Heart right ventricle (tissue), 16 donors: ENCODE measurements around the gene RSPH3. TPM values are rescaled to one million over a fixed set of nuclear protein-coding genes. Genes with fewer than 3 reads are reported as not detected.
"Not testable (repeated sequence)": the region's sequence is repeated elsewhere in the genome, so short reads cannot be mapped to it uniquely, and the experiment has no call there.

Experiments used
- ATAC-seq, 8 donors: fragments of 200-7000 bp; cut with Tn5 transposase; one replicate each; pipeline ENCODE4 v1.9.1; 2020; ENCODE audit warnings: mild to moderate bottlenecking in 8 of 8, moderate library complexity in 8 of 8, moderate number of reproducible peaks in 1 of 8
- DNase-seq, 2 donors: peaks; one replicate each; pipeline ENCODE4 v3.0.0-alpha.2; 2020
- H3K27ac ChIP-seq, 10 donors: fragments of 200-600 bp; sonication (generic) in 2 of 10; one replicate each; pipeline versions ENCODE4 v1.5.0 to v1.8.0; 2020 to 2022; ENCODE audit warnings: mild to moderate bottlenecking in 3 of 10
- H3K27me3 ChIP-seq, 7 donors: fragments of 200-600 bp; one replicate each; pipeline ENCODE4 v1.8.0; 2021 to 2022; ENCODE audit warnings: mild to moderate bottlenecking in 2 of 7
- H3K36me3 ChIP-seq, 9 donors: fragments of 200-600 bp; sonication (generic) in 1 of 9; one replicate each; pipeline versions ENCODE4 v1.5.0 to v1.8.0; 2020 to 2022; ENCODE audit warnings: mild to moderate bottlenecking in 2 of 9
- H3K4me1 ChIP-seq, 9 donors: fragments of 200-600 bp; sonication (generic) in 1 of 9; one replicate each; pipeline versions ENCODE4 v1.5.0 to v1.8.0; 2020 to 2022; ENCODE audit warnings: mild to moderate bottlenecking in 4 of 9
- H3K4me3 ChIP-seq, 10 donors: fragments of 200-600 bp; sonication (generic) in 2 of 10; one replicate each; pipeline versions ENCODE4 v1.5.0 to v1.8.0; 2020 to 2022; ENCODE audit warnings: mild to moderate bottlenecking in 7 of 10, moderate library complexity in 2 of 10
- H3K9me3 ChIP-seq, 11 donors: fragments of 200-600 bp in 10 of 11; sonication (generic) in 2 of 11; one replicate each; pipeline versions ENCODE4 v1.5.0 to v1.8.0; 2013 to 2022; ENCODE audit warnings: mild to moderate bottlenecking in 2 of 11, control low read depth in 1 of 11, moderate library complexity in 1 of 11
- CTCF ChIP-seq, 9 donors: fragments of 200-600 bp; sonication (generic) in 2 of 9; IDR thresholded peaks; one replicate each; pipeline versions ENCODE4 v1.5.0 to v1.8.0; 2021 to 2022; ENCODE audit warnings: antibody characterized with exemption in 9 of 9, mild to moderate bottlenecking in 5 of 9, moderate library complexity in 1 of 9
- WGBS, 2 donors: extraction: QIAGEN DNeasy Blood & Tissue Kit; methylation state at CpG; one replicate each; pipeline ENCODE4 v1.1.7; 2013; ENCODE audit warnings: inconsistent platforms in 1 of 2; 5-methylcytosine and 5-hydroxymethylcytosine counted together
- intact Hi-C, 10 donors: fragments of 100-400 bp; cut with DNase I; formaldehyde crosslinking; loops; one replicate each; pipeline versions ENCODE4 v1.11.1 to v1.14.2; 2022
- polyA plus RNA-seq, 2 donors: library from polyadenylated mRNA; stranded (reverse); fragments of 200-250 nt; gene quantifications; one replicate each; pipeline ENCODE4 v1.2.3, GENCODE V29; 2013
- total RNA-seq, 10 donors: library from RNA; stranded (reverse); fragmentation: NEBNext Ultra II Directional in 3 of 10; extraction: Animal tissue kit (Norgen Biotek cat#: 25700) in 3 of 10; gene quantifications; one replicate each; pipeline versions ENCODE4 v1.2.1 to v1.2.4, GENCODE V29; 2021 to 2023
- donor health status: Arrhythmogenic right ventricular cardiomyopathy.
- donor health status: ischemic (EF 13 %, LVEDD 7.1; RV severe dilation, severe dysfunction).
- donor health status: healthy with polysubstance abuse.
- donor health status: DM: no; HTN: yes; CAD: no.
- donor health status: DM: no; HTN: no; CAD: no.
- donor health status: ischemic (EF 25% LVEDD 6.9; RV normal size, moderate dysfunction).
- donor health status: ischemic (EF 25% LVEDD 5.7; RV mildly dilated, moderate dysfunction).
- donor health status: healthy.
- donor health status: DM: yes; HTN: yes; CAD: no.
- donor health status: Ischemic cardiomyopathy.
- donor health status: ischemic (EF 35%, LVEDD 5.7; RV mildly dilated, moderate dysfunction).
- donor health status: nonischemic (EF 11% LVEDD 7.7; RV severe dilation, severe dysfunction).
- donor health status: DM: yes; HTN: yes; CAD: no.
- donor health status: PGD.
- donor health status: ischemic (EF 29% LVEDD 5.4; RV normal size, mild dysfunction).
- donor health status: nonischemic (EF 23%, LVEDD 6.1; RV moderate dilation, normal function).

RSPH3 gene
- total and polyA plus RNA-seq, 12 donors = 2.3 to 11.7 (median 10.1) TPM

GRCh38 chr6:159013229-159013628 lies 13.2 kb upstream of the RSPH3 start:
- Histone ChIP-seq H3K27me3 (no peaks in the 10 kb centered on the region), H3K4me3 (no peak overlapping the region), H3K9me3 (peaks cover 0 to 10% (median 3%) of the 10 kb centered on the region in 11 donors), H3K4me1 (peaks cover 0 to 24% (median 0%) of the 10 kb centered on the region in 9 donors), H3K36me3 (no peaks in the 10 kb centered on the region), H3K27ac (no peak overlapping the region)
- DNase-seq (no peak), ATAC-seq (no peak)
- WGBS, 2 donors = 92 to 95% methylated on average over 5 of the region's 5 CpGs
- intact Hi-C loops = loop anchor here in 1 of 10 donors (5.0 kb wide), 1 partner anchor 124 kb away; no protein-coding TSS in a partner anchor
- no peak for TF ChIP-seq CTCF (IDR thresholded peaks at IDR 0.05)

GRCh38 chr6:159012201-159012600 lies 12.2 kb upstream of the RSPH3 start:
- H3K4me3 ChIP-seq = no peak overlapping the region
- peaks cover 0 to 10% (median 3%) of the 10 kb centered on the region in 11 donors for H3K9me3 ChIP-seq
- no peak overlapping the region for H3K27ac ChIP-seq
- WGBS, 2 donors = 83 to 85% methylated on average over 4 of the region's 4 CpGs
- ATAC-seq (no peak), DNase-seq (no peak)
- no peak for TF ChIP-seq CTCF (IDR thresholded peaks at IDR 0.05)
- H3K27me3 ChIP-seq = no peaks in the 10 kb centered on the region
- intact Hi-C loops = loop anchor here in 1 of 10 donors (5.0 kb wide), 1 partner anchor 125 kb away; no protein-coding TSS in a partner anchor
- H3K4me1 ChIP-seq = peaks cover 0 to 24% (median 0%) of the 10 kb centered on the region in 9 donors
- no peaks in the 10 kb centered on the region for H3K36me3 ChIP-seq

- H3K36me3 ChIP-seq, DNase-seq, ATAC-seq, H3K27me3 ChIP-seq, H3K27ac ChIP-seq, H3K9me3 ChIP-seq, H3K4me3 ChIP-seq: not testable (repeated sequence)
- WGBS, 2 donors = 70 to 72% methylated on average over 7 of the region's 7 CpGs
- intact Hi-C loops = loop anchor here in 1 of 10 donors (5.0 kb wide), 1 partner anchor 127 kb away; no protein-coding TSS in a partner anchor
- peaks cover 0 to 30% (median 0%) of the 10 kb centered on the region in 9 donors for H3K4me1 ChIP-seq
These were observed 10.1 kb upstream of the RSPH3 start for GRCh38 chr6:159010037-159010612.

GRCh38 chr6:159008656-159009288 lies 8.8 kb upstream of the RSPH3 start:
- intact Hi-C loops = loop anchor here in 8 of 10 donors (1.0 to 10.0 kb wide), 7 partner anchors 94 to 126 kb away; no protein-coding TSS in a partner anchor
- Histone ChIP-seq H3K4me3 (peak overlapping the region in 1 of 10 donors; percentile 20), H3K36me3 (no peaks in the 10 kb centered on the region), H3K27ac (peak overlapping the region in 1 of 10 donors; percentile 46), H3K27me3 (no peaks in the 10 kb centered on the region), H3K9me3 (no peaks in the 10 kb centered on the region), H3K4me1 (peaks cover 0 to 30% (median 0%) of the 10 kb centered on the region in 9 donors)
- no peak for DNase-seq
- WGBS, 2 donors = 75 to 82% methylated on average over 10 of the region's 10 CpGs
- peak in 5 of 8 donors; percentile 22 to 58 (median 47) for ATAC-seq
- peak; percentile 15 to 58 (median 48) for TF ChIP-seq CTCF (IDR thresholded peaks at IDR 0.05)
